Measurements from ENCODE around the gene TRAF2. TPM values are rescaled to one million over a fixed set of nuclear protein-coding genes. Genes with fewer than 3 reads are reported as not detected.
A peak's percentile ranks its signal among the peaks of the same experiment; 100 is the strongest.

The TRAF2 gene
- total and polyA plus RNA-seq, 9 of the 15 experiments (the other 6 are each of a cell fraction or from before 2014, with no cell fraction given) = 0.24 to 45.2 (median 18.0) TPM

GRCh38 chr9:136857581-136858412 lies 28.5 kb upstream of the TRAF2 start (continued):
- TF ChIP-seq CHD4 (IDR thresholded peaks at IDR 0.05; ENCODE audit: insufficient read depth, insufficient replicate concordance, low read depth, low read length, poor library complexity, severe bottlenecking) (no peak), MAFF (IDR thresholded peaks at IDR 0.05; ENCODE audit: low read length) (no peak)

- Histone ChIP-seq H3K9me1 (ENCODE audit: control insufficient read depth, insufficient read depth, low read length) (no peaks in the 10 kb centered on the region), H3K9me3 (replicated peaks; ENCODE audit: control insufficient read depth, insufficient read depth, low read depth, low read length) (no peaks in the 10 kb centered on the region), H3K27ac (ENCODE audit: extremely low read depth, low read depth, low read length) (no peak overlapping the region), H3K9ac (ENCODE audit: insufficient read depth in 1 of 2, low read depth in 2 of 2, low read length in 2 of 2) (peak overlapping the region in 1 of 2 experiments; percentile 7; a peak in 1 of 4 replicates), H3K27me3 (ENCODE audit: control insufficient read depth in 2 of 2, insufficient read depth in 2 of 2, low read length in 2 of 2) (no peaks in the 10 kb centered on the region), H3K4me2 (ENCODE audit: insufficient read depth, low read length) (no peak overlapping the region), H3K79me2 (ENCODE audit: control insufficient read depth, insufficient read depth, low read length) (no peaks in the 10 kb centered on the region), H2AFZ (ENCODE audit: low read depth, low read length) (no peak overlapping the region), H4K20me1 (replicated peaks; ENCODE audit: control insufficient read depth, insufficient read depth, low read length) (peaks cover 10% of the 10 kb centered on the region; the same call in 1 of the 2 replicates), H3K36me3 (ENCODE audit: control insufficient read depth, insufficient read depth, low read length) (peaks cover 39% of the 10 kb centered on the region; the same call in 2 of the 3 replicates), H3K4me3 (no peak overlapping the region), H3K4me1 (replicated peaks in 1 of 2; ENCODE audit: control insufficient read depth in 2 of 2, insufficient read depth in 2 of 2, low read length in 2 of 2) (peaks cover 0 to 75% of the 10 kb centered on the region in 2 experiments; a peak in 2 of 5 replicates)
- ChIA-PET CTCF (ENCODE audit: low intra/inter-chr PET ratio) (no interaction called here), POLR2A (interaction anchor here (0.9 to 1.9 kb wide), 2 partner anchors 10 to 12 kb away, joined by 4 to 8 read pairs; no protein-coding TSS in a partner anchor)
- BruUV-seq (replicated peaks) = no TSS peak
- in situ Hi-C loops (cut with MboI) (no loop called here), intact Hi-C loops (cut with micrococcal nuclease) (no loop called here)
- WGBS (ENCODE audit: insufficient coverage, low coverage, missing lambda C conversion rate) = 95% methylated on average over 14 of the region's 15 CpGs
- DNase-seq (ENCODE audit: extremely low read depth in 1 of 4, low spot score in 3 of 4) (no peak), ATAC-seq (no peak), FAIRE-seq (no peak)
- TF ChIP-seq POLR2G (IDR thresholded peaks at IDR 0.05; ENCODE audit: low read depth, low read length) (peak; percentile 57), ZNF395 (CRISPR knock-in tag; IDR thresholded peaks at IDR 0.05) (no peak), ZFPM2 (CRISPR knock-in tag; IDR thresholded peaks at IDR 0.05) (no peak), ZNF76 (CRISPR knock-in tag; IDR thresholded peaks at IDR 0.05; ENCODE audit: borderline replicate concordance) (no peak), RBM22 (IDR thresholded peaks at IDR 0.05; ENCODE audit: low read depth, low read length, poor library complexity, severe bottlenecking) (peak; percentile 1)
These were observed 27.9 kb upstream of the TRAF2 start for GRCh38 chr9:136858452-136858843.
